Urinary bladder (tissue), 4 donors: ENCODE results near the gene FERMT2. TPM values are rescaled to one million over a fixed set of nuclear protein-coding genes. Genes with fewer than 3 reads are reported as not detected.
"Not testable (repeated sequence)": the region's sequence is repeated elsewhere in the genome, so short reads cannot be mapped to it uniquely, and the experiment has no call there.

Experiments used
- DNase-seq: peaks from one replicate; pipeline ENCODE4 v3.0.0-alpha.2; 2015; ENCODE audit errors: extremely low spot score
- H3K27ac ChIP-seq: one replicate; pipeline ENCODE4 v1.5.1; 2013; ENCODE audit warnings: low read depth, mild to moderate bottlenecking, moderate library complexity
- H3K36me3 ChIP-seq: one replicate; pipeline ENCODE4 v1.6.1; 2013; ENCODE audit warnings: mild to moderate bottlenecking, moderate library complexity; ENCODE audit not compliant: insufficient read depth
- H3K4me1 ChIP-seq: one replicate; pipeline ENCODE4 v1.6.1; 2013; ENCODE audit warnings: mild to moderate bottlenecking, moderate library complexity; ENCODE audit not compliant: insufficient read depth
- H3K4me3 ChIP-seq: one replicate; pipeline ENCODE4 v1.5.1; 2013; ENCODE audit warnings: low read depth, low read length
- WGBS: extraction: QIAGEN DNeasy Blood & Tissue Kit; methylation state at CpG from one replicate; pipeline ENCODE4 v1.1.7; 2013; 5-methylcytosine and 5-hydroxymethylcytosine counted together
- polyA plus RNA-seq: library from polyadenylated mRNA; stranded (reverse); fragments of 200-250 nt; gene quantifications from one replicate; pipeline ENCODE4 v1.2.3, GENCODE V29; 2013
- total RNA-seq: library from RNA; depleted of rRNA; stranded (reverse); fragments of >200 nt; gene quantifications from one replicate; pipeline ENCODE4 v1.2.3, GENCODE V29; 2014
- donor health status: healthy with polysubstance abuse.
- donor health status: healthy.

Gene FERMT2
- total and polyA plus RNA-seq, 2 donors: 216 to 298 TPM

DNA sequence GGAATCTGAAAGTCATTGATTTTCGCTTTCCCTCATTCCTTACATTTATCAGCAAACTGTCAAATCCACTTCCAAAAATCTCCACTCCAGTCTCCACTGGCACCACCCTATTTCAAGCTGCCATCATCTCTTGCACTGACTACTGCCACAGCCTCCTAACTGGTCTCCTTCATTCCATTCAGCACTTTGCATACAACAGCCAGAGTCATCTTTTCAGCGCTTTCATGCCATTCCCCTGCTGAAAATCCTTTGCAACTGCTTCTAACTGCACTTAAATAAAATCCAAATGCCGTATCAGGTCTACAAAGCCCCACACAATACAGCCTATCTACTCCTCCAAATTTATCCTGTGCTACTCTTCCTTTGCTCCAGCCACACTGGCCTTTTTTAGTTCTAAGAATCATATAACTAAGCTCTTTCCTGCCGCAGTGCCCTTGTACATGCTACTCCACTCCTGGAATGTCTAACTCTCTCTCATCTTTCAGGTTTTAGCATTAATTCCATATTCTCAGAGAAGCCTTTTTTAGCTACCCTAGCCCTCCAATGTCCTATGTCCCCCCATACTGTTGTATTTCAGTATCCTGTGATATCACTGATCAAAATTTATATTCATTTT lies 21.6 kb downstream of the FERMT2 start:
- no peak for DNase-seq
- 91% methylated on average over 4 of the region's 4 CpGs for WGBS
- no peaks in the 10 kb centered on the region for H3K36me3 ChIP-seq
- no peak overlapping the region for H3K27ac ChIP-seq
- H3K4me1 ChIP-seq: no peaks in the 10 kb centered on the region
- no peak overlapping the region for H3K4me3 ChIP-seq

- Histone ChIP-seq H3K36me3 (no peaks in the 10 kb centered on the region), H3K27ac (no peak overlapping the region), H3K4me1 (no peaks in the 10 kb centered on the region), H3K4me3 (no peak overlapping the region)
- 45% methylated on average over 3 of the region's 3 CpGs for WGBS
- DNase-seq: no peak
Measured at GRCh38 chr14:52926953-52927352, 23.9 kb downstream of the FERMT2 start.

GRCh38 chr14:52923902-52924575 lies 26.8 kb downstream of the FERMT2 start:
- 72% methylated on average over 3 of the region's 3 CpGs for WGBS
- no peak for DNase-seq
- Histone ChIP-seq H3K4me1 (no peaks in the 10 kb centered on the region), H3K27ac (no peak overlapping the region), H3K4me3 (no peak overlapping the region), H3K36me3 (no peaks in the 10 kb centered on the region)

GRCh38 chr14:52922656-52923055 lies 28.2 kb downstream of the FERMT2 start:
- H3K4me1 ChIP-seq: no peaks in the 10 kb centered on the region
- WGBS: 39% methylated on average over 4 of the region's 4 CpGs

GRCh38 chr14:52922059-52922458 lies 28.8 kb downstream of the FERMT2 start:
- Histone ChIP-seq H3K36me3 (no peaks in the 10 kb centered on the region), H3K4me3 (no peak overlapping the region), H3K27ac (no peak overlapping the region), H3K4me1 (no peaks in the 10 kb centered on the region)
- no peak for DNase-seq

More at GRCh38 chr14:52922656-52923055, 28.2 kb downstream of the FERMT2 start:
- Histone ChIP-seq H3K36me3 (no peaks in the 10 kb centered on the region), H3K4me3 (no peak overlapping the region), H3K27ac (no peak overlapping the region)
- no peak for DNase-seq

- H3K4me3 ChIP-seq, H3K27ac ChIP-seq, H3K4me1 ChIP-seq, DNase-seq, H3K36me3 ChIP-seq: not testable (repeated sequence)
- WGBS: 76% methylated on average over 5 of the region's 5 CpGs
Measured at GRCh38 chr14:52920411-52920810, 30.4 kb downstream of the FERMT2 start.

DNA sequence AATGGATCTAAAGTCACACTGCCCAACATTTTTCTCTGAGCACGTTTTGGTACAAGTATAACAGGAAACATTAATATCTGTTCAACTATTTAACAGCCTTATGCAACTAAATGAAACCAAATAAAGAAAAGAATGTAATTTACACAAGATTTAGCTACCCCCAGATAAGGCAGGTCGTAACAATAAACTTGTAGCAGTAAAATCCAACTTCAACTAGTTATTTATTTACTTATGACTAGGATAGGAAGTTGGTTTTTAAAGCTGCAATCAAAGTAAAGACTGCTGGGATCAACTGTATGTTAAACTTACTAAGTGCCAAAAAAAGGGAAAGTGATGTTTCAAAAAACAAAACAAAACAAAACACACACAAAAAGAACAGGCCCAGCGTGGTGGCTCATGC lies 30.9 kb downstream of the FERMT2 start:
- no peak overlapping the region for H3K4me3 ChIP-seq
- H3K36me3 ChIP-seq: no peaks in the 10 kb centered on the region
- WGBS: 24% methylated on average over 3 of the region's 3 CpGs
- H3K27ac ChIP-seq: no peak overlapping the region
- no peaks in the 10 kb centered on the region for H3K4me1 ChIP-seq
- DNase-seq: no peak

- Histone ChIP-seq H3K4me1 (no peaks in the 10 kb centered on the region), H3K4me3 (no peak overlapping the region), H3K27ac (no peak overlapping the region), H3K36me3 (no peaks in the 10 kb centered on the region)
- DNase-seq: no peak
Measured at GRCh38 chr14:52918486-52918885, 32.4 kb downstream of the FERMT2 start.

GRCh38 chr14:52917735-52918134 lies 33.1 kb downstream of the FERMT2 start:
- H3K36me3 ChIP-seq: no peaks in the 10 kb centered on the region
- H3K4me1 ChIP-seq: no peaks in the 10 kb centered on the region
- no peak overlapping the region for H3K27ac ChIP-seq
- H3K4me3 ChIP-seq: no peak overlapping the region
- no peak for DNase-seq
- WGBS: 75% methylated on average over 1 of the region's 1 CpG

- no peak overlapping the region for H3K27ac ChIP-seq
- WGBS: 96% methylated on average over 3 of the region's 3 CpGs
- H3K4me3 ChIP-seq: no peak overlapping the region
- no peaks in the 10 kb centered on the region for H3K4me1 ChIP-seq
- no peak for DNase-seq
- no peaks in the 10 kb centered on the region for H3K36me3 ChIP-seq
Measured at GRCh38 chr14:52914295-52914694, 36.6 kb downstream of the FERMT2 start.

DNA sequence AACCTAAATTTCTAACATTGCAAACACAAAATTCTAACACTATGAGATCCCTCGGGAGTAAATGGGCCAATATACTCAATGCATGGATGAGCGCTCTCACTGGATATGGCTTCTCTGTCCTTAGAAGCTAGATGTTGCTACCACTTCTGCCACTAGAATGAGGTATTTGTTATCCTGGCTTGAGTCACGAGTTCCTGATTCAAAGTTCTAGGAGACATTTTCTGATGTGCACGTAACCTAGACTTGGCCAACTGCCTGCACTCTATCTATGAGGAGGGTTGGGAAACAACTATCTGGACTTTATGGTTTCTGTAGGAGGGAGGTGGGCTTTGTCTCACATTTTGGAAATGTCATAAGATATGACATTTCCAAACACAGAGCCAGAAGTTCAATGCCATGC lies 37.6 kb downstream of the FERMT2 start:
- Histone ChIP-seq H3K4me1 (no peaks in the 10 kb centered on the region), H3K27ac (no peak overlapping the region)
- 62% methylated on average over 4 of the region's 4 CpGs for WGBS

DNA sequence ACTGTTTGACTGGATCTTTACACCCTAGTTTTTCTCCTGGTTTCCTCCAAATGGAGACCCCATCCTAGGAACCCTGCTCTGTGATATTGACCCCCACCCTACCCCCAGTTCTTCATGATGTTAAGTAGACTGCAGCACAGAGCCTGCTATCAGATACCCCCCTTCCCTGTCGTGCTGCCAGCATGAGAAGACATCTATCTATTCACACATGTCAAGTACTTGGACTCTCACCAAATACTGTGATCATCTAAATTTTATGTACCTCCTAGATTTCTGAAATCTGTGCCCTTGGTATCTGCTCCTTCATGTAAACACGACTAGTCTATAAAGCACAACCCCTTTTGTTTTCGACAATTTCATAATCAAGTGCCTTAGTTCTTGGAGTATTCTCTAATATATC lies 38.9 kb downstream of the FERMT2 start:
- no peak for DNase-seq
- no peak overlapping the region for H3K4me3 ChIP-seq
- 58% methylated on average over 3 of the region's 3 CpGs for WGBS
- no peak overlapping the region for H3K27ac ChIP-seq
- H3K4me1 ChIP-seq: no peaks in the 10 kb centered on the region
- H3K36me3 ChIP-seq: no peaks in the 10 kb centered on the region

More for the DNA sequence above, 37.6 kb downstream of the FERMT2 start:
- no peak for DNase-seq
- Histone ChIP-seq H3K4me3 (no peak overlapping the region), H3K36me3 (no peaks in the 10 kb centered on the region)

DNA sequence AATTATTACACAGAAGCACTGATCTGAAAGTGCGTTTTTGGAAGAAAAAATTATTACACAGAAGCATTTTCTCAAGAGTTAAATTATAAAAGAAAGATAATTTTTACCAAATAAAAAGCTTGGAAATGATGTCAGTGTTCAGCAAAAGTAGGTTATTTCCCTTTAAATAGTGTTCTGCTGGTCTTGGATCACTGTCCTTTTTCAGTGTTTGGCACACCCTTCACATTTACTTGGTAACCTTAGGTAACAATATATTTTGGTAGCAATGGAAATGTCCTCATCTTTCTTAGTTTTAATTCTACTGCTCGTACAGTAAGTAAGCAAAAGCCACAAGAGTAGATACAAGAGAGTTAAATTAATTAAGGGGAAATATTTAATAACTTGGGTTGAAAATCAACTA lies 40.3 kb downstream of the FERMT2 start:
- Histone ChIP-seq H3K4me1 (no peaks in the 10 kb centered on the region), H3K36me3 (no peaks in the 10 kb centered on the region), H3K27ac (no peak overlapping the region), H3K4me3 (no peak overlapping the region)
- WGBS: 41% methylated on average over 2 of the region's 2 CpGs
- no peak for DNase-seq

DNA sequence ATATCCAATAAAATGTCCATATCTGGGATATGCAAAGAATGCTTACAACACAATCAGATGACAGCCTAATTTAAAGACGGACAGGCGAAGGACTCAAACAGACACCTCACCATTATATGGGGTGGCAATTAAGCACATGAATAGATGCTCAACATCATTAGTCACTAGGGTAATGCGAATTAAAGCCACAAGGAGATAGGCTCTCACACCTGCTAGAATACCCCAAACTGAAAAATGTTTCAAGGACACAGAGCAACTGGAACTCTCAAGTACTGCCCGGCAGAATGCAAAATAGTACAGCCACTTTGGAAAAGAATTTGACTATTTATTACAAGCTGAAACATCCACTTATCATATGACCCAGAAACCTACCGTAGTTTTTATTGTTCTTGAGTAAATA lies 42.9 kb downstream of the FERMT2 start:
- H3K36me3 ChIP-seq: no peaks in the 10 kb centered on the region
- 82% methylated on average over 5 of the region's 5 CpGs for WGBS
- no peak for DNase-seq
- H3K4me3 ChIP-seq: no peak overlapping the region
- no peak overlapping the region for H3K27ac ChIP-seq
- H3K4me1 ChIP-seq: no peaks in the 10 kb centered on the region
